CD4-positive, alpha-beta T cell (primary cell): ENCODE results near the gene GPR148. TPM values are rescaled to one million over a fixed set of nuclear protein-coding genes. Genes with fewer than 3 reads are reported as not detected.

Source experiments
- ATAC-seq: fragments of 200-7000 bp; cut with Tn5 transposase; one replicate; pipeline ENCODE4 v1.10.0; 2022; ENCODE audit warnings: mild to moderate bottlenecking; ENCODE audit not compliant: poor library complexity
- CTCF ChIA-PET: fragments of 350-600 bp; sonication (Branson Sonifier 250); formaldehyde crosslinking; loops from one replicate; lab custom pipeline; 2021; ENCODE audit warnings: antibody characterized with exemption, inconsistent platforms; lab: Charles Lee
- POLR2A ChIA-PET: fragments of 350-600 bp; sonication (Branson Sonifier 250); formaldehyde crosslinking; loops from one replicate; lab custom pipeline; 2021; ENCODE audit warnings: antibody characterized with exemption, inconsistent platforms; lab: Charles Lee
- DNase-seq, 14 experiments: peaks; one replicate each; pipeline ENCODE4 v3.0.0-alpha.2; 2013 to 2020; ENCODE audit warnings: mixed read lengths in 2 of 14
- H3K27ac ChIP-seq, 2 donors: one replicate each; pipeline versions ENCODE4 v1.5.1 to v1.7.0; 2013; ENCODE audit warnings: low read length in 2 of 2, low read depth in 1 of 2, mild to moderate bottlenecking in 1 of 2
- H3K27me3 ChIP-seq, 2 experiments: 1 replicate in 1 of 2; 2 replicates in 1 of 2; pipeline versions ENCODE4 v1.6.1 to v1.7.0; 2013; ENCODE audit warnings: low read length in 2 of 2, control low read depth in 1 of 2, mild to moderate bottlenecking in 1 of 2, moderate library complexity in 1 of 2; ENCODE audit not compliant: insufficient read depth in 2 of 2, control insufficient read depth in 1 of 2
- H3K36me3 ChIP-seq: one replicate; pipeline ENCODE4 v1.6.1; 2013; ENCODE audit warnings: low read length, control low read depth; ENCODE audit not compliant: insufficient read depth
- H3K4me1 ChIP-seq: one replicate; pipeline ENCODE4 v1.6.1; 2013; ENCODE audit warnings: low read length, control low read depth; ENCODE audit not compliant: insufficient read depth
- H3K4me3 ChIP-seq: one replicate; pipeline ENCODE4 v1.5.1; 2013; ENCODE audit warnings: mild to moderate bottlenecking, low read length, moderate library complexity
- H3K9me3 ChIP-seq, 2 experiments: 1 replicate in 1 of 2; 2 replicates in 1 of 2; pipeline versions ENCODE4 v1.6.1 to v1.7.0; 2013; ENCODE audit warnings: low read length in 2 of 2, mild to moderate bottlenecking in 2 of 2, control low read depth in 1 of 2, moderate library complexity in 1 of 2; ENCODE audit not compliant: control insufficient read depth in 1 of 2, insufficient read depth in 1 of 2
- H3K27ac Mint-ChIP-seq: one replicate; pipeline ENCODE4 v1.8.0; 2020; ENCODE audit warnings: mixed read lengths
- H3K27me3 Mint-ChIP-seq: one replicate; pipeline ENCODE4 v1.8.0; 2021; ENCODE audit warnings: mixed read lengths
- H3K36me3 Mint-ChIP-seq: one replicate; pipeline ENCODE4 v1.8.0; 2021; ENCODE audit warnings: low read depth, mixed read lengths
- H3K4me1 Mint-ChIP-seq: one replicate; pipeline ENCODE4 v1.8.0; 2021; ENCODE audit warnings: low read depth, mixed read lengths
- H3K4me3 Mint-ChIP-seq: one replicate; pipeline ENCODE4 v1.8.0; 2020; ENCODE audit warnings: mild to moderate bottlenecking, mixed read lengths
- H3K9me3 Mint-ChIP-seq: one replicate; pipeline ENCODE4 v1.8.0; 2020; ENCODE audit warnings: mixed read lengths
- CTCF ChIP-seq: fragments of 200-600 bp; IDR thresholded peaks from one replicate; pipeline ENCODE4 v1.8.0; 2022; ENCODE audit warnings: antibody characterized with exemption, mild to moderate bottlenecking
- intact Hi-C, 2 experiments: fragments of 100-400 bp; cut with DNase I in 1 of 2; cut with micrococcal nuclease in 1 of 2; formaldehyde crosslinking; loops; one replicate each; pipeline versions ENCODE4 v1.15.1 to v1.9.0; 2023 to 2025; cut with DNase I, micrococcal nuclease
- total RNA-seq, 174 experiments: library from RNA in 2 of 174; stranded (reverse) in 2 of 174; gene quantifications; one replicate each; pipeline ENCODE4 v1.2.3 and lab custom pipeline; 2021 to 2026

GPR148 gene
- total RNA-seq, 2 experiments from 2014 or later, result not detected

- intact Hi-C loops, result no loop called here
- Histone ChIP-seq H3K27ac (no peak overlapping the region), H3K4me3 (no peak overlapping the region), H3K36me3 (no peaks in the 10 kb centered on the region), H3K9me3 (no peaks in the 10 kb centered on the region), H3K4me1 (no peaks in the 10 kb centered on the region), H3K27me3 (peaks cover 6 to 8% of the 10 kb centered on the region in 2 experiments)
- Mint-ChIP-seq H3K27me3 (peaks cover 34% of the 10 kb centered on the region), H3K9me3 (no peaks in the 10 kb centered on the region), H3K27ac (no peak overlapping the region), H3K4me3 (no peak overlapping the region), H3K36me3 (no peaks in the 10 kb centered on the region), H3K4me1 (no peaks in the 10 kb centered on the region)
- TF ChIP-seq CTCF, result no peak
- POLR2A ChIA-PET, result no interaction called here
- DNase-seq (no peak), ATAC-seq (no peak)
- CTCF ChIA-PET, result no interaction called here
These were observed 34.5 kb downstream of the GPR148 start for GRCh38 chr2:130763405-130763804.

GRCh38 chr2:130764035-130764820 is 35.4 kb downstream of the GPR148 start:
- ChIA-PET POLR2A (no interaction called here), CTCF (no interaction called here)
- H3K9me3 ChIP-seq, result no peaks in the 10 kb centered on the region
- no peaks in the 10 kb centered on the region for H3K36me3 Mint-ChIP-seq
- no peaks in the 10 kb centered on the region for H3K4me1 ChIP-seq
- no peak for ATAC-seq
- H3K27ac ChIP-seq, result no peak overlapping the region
- TF ChIP-seq CTCF, result no peak
- no peak overlapping the region for H3K27ac Mint-ChIP-seq
- no peak overlapping the region for H3K4me3 Mint-ChIP-seq
- DNase-seq, result no peak
- H3K9me3 Mint-ChIP-seq, result no peaks in the 10 kb centered on the region
- no peaks in the 10 kb centered on the region for H3K36me3 ChIP-seq
- H3K4me1 Mint-ChIP-seq, result no peaks in the 10 kb centered on the region
- intact Hi-C loops, result no loop called here
- H3K27me3 ChIP-seq, result peaks cover 3 to 5% of the 10 kb centered on the region in 2 experiments
- H3K4me3 ChIP-seq, result no peak overlapping the region
- peaks cover 33% of the 10 kb centered on the region for H3K27me3 Mint-ChIP-seq

GRCh38 chr2:130764821-130765115 is 35.9 kb downstream of the GPR148 start:
- TF ChIP-seq CTCF, result no peak
- Histone ChIP-seq H3K36me3 (no peaks in the 10 kb centered on the region), H3K4me3 (no peak overlapping the region), H3K27me3 (peaks cover 3 to 5% of the 10 kb centered on the region in 2 experiments), H3K27ac (no peak overlapping the region), H3K4me1 (no peaks in the 10 kb centered on the region), H3K9me3 (no peaks in the 10 kb centered on the region)
- Mint-ChIP-seq H3K36me3 (no peaks in the 10 kb centered on the region), H3K27me3 (peaks cover 34% of the 10 kb centered on the region), H3K4me3 (no peak overlapping the region), H3K27ac (no peak overlapping the region), H3K4me1 (no peaks in the 10 kb centered on the region), H3K9me3 (no peaks in the 10 kb centered on the region)
- CTCF ChIA-PET, result no interaction called here
- POLR2A ChIA-PET, result no interaction called here
- intact Hi-C loops, result no loop called here
- ATAC-seq (no peak), DNase-seq (no peak)
